ENCODE data around the gene PRKAG2.
A peak's percentile ranks its signal among the peaks of the same experiment; 100 is the strongest.
"Not testable (repeated sequence)": the region's sequence is repeated elsewhere in the genome, so short reads cannot be mapped to it uniquely, and the experiment has no call there.

The PRKAG2 gene

DNA sequence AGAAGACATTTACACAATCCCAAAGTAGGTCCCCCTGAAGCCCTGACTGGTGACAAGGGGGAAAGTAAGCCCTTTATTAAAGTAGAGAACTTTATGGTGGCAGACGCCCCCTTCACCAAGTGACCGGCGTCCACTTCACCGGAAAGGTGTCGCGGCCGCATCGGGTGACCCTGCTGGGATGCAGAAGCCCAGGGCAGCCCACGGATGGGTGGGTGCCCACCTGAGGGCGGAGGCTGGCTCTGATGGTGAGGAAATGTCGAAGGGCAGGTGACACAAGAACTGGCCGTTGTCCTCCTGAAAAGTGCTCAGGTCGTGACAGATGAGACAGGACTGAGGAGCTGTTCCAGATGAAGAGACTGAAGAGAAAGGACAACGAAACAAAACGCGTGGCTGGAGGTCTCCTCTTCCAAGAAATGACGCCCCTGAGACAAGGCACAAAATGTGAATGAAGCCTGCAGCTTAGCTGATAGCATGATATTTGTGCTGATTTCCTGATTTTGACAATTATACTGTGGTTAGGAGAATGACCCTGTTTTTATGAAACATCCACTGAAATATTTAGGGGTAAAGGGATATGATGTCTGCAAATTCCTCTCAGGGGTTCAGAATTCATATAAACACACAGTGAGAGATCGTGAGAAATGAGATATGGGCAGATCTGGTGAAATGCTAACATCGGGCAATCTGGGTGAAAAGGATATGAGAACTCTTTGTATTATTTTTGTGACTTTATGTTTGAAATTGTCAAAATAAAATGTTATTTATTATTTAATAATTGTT lies 123.9 kb downstream of the PRKAG2 start:
- no peak for DNase-seq (ENCODE audit: low spot score)
- no peak for FAIRE-seq

DNA sequence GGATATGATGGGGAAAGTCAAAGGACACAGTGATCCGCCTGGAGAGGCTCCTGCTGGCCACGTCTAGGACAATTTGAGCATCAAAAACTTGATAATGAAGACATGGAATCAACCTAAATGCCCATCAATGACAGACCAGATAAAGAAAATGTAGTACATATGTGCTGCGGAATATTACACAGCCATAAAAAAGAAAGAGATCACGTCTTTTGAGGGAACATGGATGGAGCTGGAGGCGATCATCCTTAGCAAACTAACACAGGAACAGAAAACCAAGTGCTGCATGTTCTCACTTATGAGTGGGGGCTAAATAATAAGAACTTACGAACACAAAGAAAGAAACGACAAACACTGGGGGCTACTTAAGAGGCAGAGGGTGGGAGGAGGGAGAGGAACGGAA lies 124.9 kb downstream of the PRKAG2 start:
- no peak for FAIRE-seq
- no peak for DNase-seq (ENCODE audit: low spot score)

DNA sequence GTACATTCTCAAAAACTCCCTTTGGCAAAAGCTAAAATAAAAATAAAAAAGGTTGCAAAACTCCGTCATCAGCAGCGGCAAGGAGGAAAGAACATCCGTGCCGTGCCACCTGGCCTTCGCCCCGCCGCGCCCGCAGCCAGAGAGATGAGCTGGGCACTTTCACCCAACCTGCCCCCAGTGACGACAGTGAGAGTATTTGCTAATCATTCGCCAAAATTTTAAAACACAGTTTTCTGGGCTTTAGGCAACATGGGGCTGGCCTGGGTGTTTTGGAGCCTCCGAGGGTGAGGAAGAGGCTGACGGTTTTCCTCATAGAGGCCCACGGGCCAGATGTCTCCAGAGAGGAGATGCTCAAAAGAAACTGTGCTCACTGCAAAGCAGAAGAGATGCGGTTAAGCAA lies 128.2 kb downstream of the PRKAG2 start:
- no peak for FAIRE-seq
- DNase-seq (ENCODE audit: low spot score), result no peak

DNA sequence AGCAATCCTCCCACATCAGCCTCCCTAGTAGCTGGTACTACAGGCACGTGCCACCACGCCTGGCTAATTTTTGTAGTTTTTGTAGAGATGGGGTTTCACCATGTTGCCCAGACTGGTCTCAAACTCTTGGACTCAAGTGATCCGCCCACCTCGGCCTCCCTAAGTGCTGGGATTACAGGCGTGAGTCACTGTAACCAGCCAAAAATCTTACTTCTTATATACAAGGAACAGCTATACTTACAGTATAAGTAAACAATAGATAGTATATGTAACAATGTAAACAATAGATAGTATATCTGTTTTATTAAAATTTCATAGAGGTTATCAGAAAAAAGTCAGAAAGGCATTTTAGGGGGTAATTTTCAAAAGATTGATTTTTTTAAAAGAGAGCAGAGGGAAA lies 128.9 kb downstream of the PRKAG2 start:
- not testable (repeated sequence) for DNase-seq (ENCODE audit: low spot score); FAIRE-seq

DNA sequence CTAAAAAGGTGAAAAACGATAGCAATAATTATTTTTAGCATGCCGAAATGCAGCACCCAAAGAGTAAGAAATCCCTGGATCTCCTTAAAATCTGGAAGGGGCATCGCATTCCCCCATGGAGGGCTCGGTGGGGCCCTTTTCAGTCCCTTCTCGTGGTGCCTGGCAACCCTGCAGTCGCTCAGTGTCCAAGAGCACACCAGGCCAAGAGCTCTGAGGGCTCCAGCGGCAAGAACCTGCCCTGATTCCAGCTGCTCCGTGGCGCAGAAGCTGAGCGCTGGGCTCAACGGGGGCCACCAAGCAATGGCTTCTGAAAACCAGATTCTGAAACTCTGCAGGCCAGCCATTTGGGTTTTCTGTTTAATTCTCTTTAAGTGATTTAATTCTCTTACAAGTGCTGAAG lies 131.2 kb downstream of the PRKAG2 start:
- FAIRE-seq (no peak), DNase-seq (ENCODE audit: low spot score) (no peak)

DNA sequence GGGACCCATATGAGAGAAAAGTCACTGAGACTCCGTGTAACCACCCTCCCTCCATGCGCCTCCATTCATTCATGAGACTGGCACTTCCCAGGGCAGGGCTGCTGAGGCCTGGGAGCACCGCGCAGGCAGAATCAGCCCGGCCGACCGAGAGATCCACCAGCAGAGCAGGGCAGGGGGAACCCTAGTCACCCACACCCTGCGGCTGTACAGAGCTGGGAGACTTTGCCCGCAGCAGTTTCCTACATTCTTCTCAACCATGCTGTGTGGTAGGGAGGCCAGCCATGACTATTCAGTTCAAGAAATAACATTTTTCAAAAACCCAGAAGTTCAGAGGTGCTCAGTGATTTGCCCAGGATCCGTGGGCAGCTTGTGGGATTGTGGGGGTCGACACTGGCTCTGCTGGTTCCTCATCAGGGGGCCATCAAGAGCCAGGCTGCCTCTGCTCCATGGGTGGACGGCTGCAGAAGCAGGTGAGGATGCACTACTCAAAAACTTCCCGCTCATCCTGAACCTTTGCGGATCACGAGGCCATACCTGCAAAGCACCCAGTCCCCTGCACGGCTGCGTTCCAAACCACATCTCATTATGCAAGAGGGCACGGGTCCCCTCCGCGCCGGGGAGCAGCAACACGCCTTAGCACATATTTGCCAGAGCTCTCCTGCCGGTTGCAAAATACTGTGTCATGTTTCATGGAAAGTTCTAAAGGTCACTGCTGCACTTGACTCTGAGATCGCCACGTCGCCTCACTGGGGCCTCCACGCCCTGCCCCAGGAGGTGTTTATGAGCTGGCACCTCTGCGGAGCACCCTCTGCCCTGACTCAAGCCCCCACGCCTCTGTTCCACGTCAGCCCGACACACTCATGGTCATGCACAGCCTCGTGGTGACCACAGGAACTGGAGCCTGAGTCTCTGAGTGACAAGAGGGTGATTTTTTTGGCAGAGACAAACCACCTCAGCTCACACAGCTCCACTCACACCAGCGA lies 132.0 kb downstream of the PRKAG2 start:
- peak; percentile 92 for FAIRE-seq
- peak; percentile 98 for DNase-seq (ENCODE audit: low spot score)

- DNase-seq (ENCODE audit: low spot score) (no peak), FAIRE-seq (no peak)
Observed at GRCh38 chr7:151744051-151744580, 132.8 kb downstream of the PRKAG2 start.

DNA sequence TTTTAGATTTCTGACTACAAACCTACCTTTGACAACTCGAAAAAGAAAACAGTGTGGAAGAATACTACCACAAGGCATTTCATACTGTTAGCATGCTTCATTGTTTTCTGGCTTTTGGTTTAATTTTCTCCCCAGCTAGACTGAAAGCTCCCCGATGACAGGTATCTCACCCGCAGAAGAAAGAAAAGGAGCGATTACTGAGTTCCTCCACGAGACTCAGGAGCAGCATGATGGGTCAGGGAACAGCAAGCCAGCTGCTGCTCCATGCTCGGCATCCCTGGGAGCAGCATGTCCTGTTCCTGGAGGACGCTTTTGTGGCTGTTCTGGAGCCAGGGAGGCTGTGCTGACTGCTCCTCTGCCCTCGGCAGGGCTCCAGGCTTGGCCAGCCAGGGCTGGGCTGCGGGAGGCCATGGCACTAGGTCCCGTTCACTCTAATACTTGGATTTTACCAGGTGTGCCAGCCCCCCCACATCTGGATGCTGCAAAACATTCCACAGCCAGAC lies 133.4 kb downstream of the PRKAG2 start:
- no peak for FAIRE-seq
- DNase-seq (ENCODE audit: low spot score), result no peak

DNA sequence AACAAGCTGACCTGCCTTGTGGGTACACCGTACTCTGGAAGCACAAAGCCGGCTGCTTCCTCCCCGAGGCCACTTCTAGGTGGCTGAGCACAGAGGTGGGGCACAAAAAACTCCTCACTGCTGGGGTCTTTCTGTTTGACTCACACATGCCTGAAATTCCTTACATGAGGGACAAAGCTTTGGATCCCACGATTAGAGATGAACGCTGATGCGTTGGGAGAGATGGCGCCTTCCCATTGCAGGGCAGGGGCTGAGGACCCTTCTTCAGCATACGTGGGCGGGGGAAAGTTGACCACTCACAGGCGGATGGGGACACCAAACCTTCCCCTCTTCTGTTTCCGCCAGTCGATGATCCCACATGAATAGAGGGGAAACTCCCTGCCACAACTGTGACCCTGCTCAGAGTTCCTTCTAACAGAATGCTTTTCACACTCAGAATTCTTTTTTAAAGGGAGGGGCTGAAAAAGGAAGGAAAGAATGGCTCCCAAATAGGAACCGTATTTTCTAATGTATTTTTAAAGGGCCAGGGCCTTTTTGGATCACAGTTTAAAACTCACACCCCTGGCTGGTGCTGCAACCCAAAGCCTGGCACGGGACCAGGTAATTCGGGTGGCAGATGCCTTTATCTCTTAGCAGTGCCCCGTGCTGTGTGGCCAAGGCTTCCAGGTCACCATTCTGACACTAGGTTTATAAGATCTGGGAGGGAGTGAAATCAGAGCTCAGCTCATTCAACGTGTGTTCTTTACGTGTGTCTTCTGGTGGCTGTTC lies 134.0 kb downstream of the PRKAG2 start:
- peak; percentile 42 for DNase-seq (ENCODE audit: low spot score)

DNA sequence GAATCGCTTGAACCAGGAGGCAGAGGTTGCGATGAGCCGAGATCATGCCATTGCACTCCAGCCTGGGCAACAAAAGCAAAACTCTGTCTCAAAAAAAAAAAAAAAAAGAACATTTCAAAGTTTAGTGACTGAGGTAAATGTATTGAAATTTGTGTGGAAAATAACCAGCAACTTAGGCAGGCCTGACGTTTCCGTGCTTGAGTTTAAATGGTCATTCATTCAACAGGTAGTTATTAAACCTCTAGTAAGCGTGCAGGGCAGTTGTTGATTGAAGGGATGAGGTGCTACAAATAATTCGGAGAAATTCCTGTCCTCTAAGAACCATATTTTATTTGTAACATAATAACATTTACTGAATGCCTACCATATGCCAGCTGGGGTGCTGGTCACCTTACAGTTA lies 135.3 kb downstream of the PRKAG2 start:
- no peak for FAIRE-seq
- no peak for DNase-seq (ENCODE audit: low spot score)

More for the DNA sequence above, 134.0 kb downstream of the PRKAG2 start:
- no peak for FAIRE-seq

GRCh38 chr7:151740081-151740851 lies 136.6 kb downstream of the PRKAG2 start:
- FAIRE-seq, result no peak
- DNase-seq (ENCODE audit: low spot score), result no peak

GRCh38 chr7:151738925-151739324 lies 138.0 kb downstream of the PRKAG2 start:
- DNase-seq (ENCODE audit: low spot score), result no peak
- no peak for FAIRE-seq

DNA sequence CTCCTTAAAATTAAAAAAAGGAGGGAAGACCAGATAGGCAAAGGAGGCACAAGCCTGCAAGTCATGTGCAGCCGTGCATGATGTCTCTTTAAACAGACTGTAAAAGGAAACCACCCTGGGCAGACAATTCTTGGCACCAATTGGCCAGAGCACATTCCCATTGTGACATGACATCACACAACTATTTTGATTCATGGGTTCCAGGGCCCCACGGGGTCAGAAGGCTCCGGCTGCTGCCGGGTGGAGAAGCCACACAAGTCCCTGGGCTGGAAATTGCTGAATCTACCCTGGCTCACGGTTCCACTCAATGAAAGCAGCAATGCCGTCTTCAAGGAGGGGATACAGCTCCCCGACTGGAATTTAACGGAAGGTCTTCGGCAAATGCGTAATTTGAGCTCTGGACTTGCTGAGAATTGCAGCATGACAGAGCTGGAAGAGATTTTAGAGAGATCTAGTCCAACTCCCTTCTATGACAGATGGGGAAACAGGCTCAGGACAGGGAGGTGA lies 140.5 kb downstream of the PRKAG2 start:
- DNase-seq (ENCODE audit: low spot score), result peak; percentile 100
- FAIRE-seq, result peak; percentile 97

GRCh38 chr7:151735851-151736402 lies 141.0 kb downstream of the PRKAG2 start:
- DNase-seq (ENCODE audit: low spot score), result no peak
- FAIRE-seq, result no peak

DNA sequence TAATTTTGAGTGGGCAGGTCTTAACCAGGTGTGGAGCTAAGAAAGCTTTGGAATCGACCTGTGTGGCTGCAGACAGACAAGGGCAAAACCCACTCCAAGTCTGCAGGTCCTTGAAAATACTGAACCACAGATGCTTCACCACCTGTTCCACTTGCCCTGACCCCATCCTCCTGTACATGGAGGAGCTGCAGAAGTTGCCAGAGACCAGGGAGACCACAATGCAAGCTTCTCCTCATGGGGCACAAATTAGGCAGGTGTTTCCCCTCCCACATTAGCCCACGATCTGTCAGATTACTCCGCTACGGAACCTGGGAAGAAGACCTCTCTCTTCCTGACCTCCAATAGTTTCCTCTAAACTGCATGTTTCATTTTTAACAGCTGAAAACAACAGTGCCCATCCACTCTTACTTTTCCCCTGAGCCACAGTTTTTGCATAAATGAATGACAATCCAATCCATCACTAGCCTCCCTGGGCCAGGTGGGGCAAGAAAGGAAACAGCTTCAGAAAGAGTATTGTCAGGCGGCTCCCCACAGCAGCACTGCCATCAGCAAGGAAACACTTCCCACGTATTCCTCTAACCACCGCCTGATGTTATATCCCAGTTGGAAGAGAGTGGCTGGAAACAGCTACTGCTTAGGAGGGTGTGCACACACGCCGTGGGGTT lies 141.6 kb downstream of the PRKAG2 start:
- DNase-seq (ENCODE audit: low spot score), result no peak
- no peak for FAIRE-seq

- FAIRE-seq (no peak), DNase-seq (ENCODE audit: low spot score) (no peak)
Observed at GRCh38 chr7:151732834-151733592, 143.9 kb downstream of the PRKAG2 start.

DNA sequence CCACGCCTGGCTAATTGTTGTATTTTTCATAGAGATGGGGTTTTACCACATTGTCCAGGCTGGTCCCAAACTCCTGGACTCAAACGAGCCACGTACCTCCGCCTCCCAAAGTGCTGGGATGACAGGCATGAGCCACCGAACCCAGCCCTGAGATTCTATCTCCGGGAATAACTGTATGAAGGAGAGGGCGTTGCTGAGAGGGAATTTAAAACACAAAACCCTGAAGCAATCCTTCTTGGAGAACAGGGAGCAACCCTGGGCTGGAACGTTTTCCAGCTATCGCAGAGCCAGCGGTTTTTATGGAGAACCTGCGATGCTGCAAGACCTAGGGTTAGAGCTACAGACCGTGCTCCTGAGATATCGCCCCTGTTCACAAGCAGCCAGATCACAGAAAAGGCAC lies 144.6 kb downstream of the PRKAG2 start:
- DNase-seq (ENCODE audit: low spot score) (no peak), FAIRE-seq (no peak)

DNA sequence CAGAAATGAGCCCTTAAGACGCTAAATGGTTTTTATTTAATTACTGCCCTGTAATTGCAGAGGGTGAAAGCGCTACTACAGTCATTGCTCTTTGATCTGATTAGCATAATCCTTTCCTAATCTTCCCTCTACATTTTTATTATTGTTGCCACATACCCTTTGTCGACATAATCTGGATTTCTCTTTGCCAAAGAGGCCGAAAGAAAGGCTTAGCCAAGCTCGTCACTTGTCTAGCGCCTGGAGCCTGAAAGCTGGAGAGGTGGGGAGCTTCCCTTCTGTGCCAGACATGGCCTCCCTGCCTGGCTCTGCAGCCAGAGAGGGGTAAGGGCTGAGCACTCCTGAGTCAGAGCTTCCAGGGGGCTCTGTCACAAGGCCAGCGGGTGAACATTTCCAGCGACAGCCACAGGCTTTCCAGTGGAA lies 145.9 kb downstream of the PRKAG2 start:
- DNase-seq (ENCODE audit: low spot score) (no peak), FAIRE-seq (no peak)

All from RCC 7860 (cell line).